OCI-LY1 (cell line): ENCODE measurements around the gene MACROD1.

ENCODE experiments used
- H2AFZ ChIP-seq: fragments of 200-600 bp; sonication (generic), shearing (Covaris generic); 2 replicates; pipeline ENCODE4 v1.6.0; 2014; ENCODE audit warnings: antibody characterized with exemption, mild to moderate bottlenecking, low read length
- H3F3A ChIP-seq: fragments of 200-600 bp; sonication (generic), shearing (Covaris generic); 2 replicates; pipeline ENCODE4 v1.6.0; 2014; ENCODE audit warnings: mild to moderate bottlenecking, antibody characterized with exemption, low read length, moderate library complexity; ENCODE audit not compliant: insufficient read depth
- H3K27ac ChIP-seq: fragments of 200-600 bp; sonication (generic); 2 replicates; pipeline ENCODE4 v1.5.1; 2014; ENCODE audit warnings: low read length, mixed run types, mild to moderate bottlenecking, low read depth; ENCODE audit not compliant: poor library complexity, severe bottlenecking
- H3K27me3 ChIP-seq: fragments of 200-600 bp; sonication (generic); 2 replicates; pipeline ENCODE4 v1.6.0; 2014; ENCODE audit warnings: antibody characterized with exemption, mild to moderate bottlenecking, low read length, moderate library complexity; ENCODE audit not compliant: insufficient read depth
- H3K36me3 ChIP-seq: fragments of 200-600 bp; sonication (generic); 2 replicates; pipeline ENCODE4 v1.6.1; 2014; ENCODE audit warnings: mild to moderate bottlenecking, antibody characterized with exemption, low read length, moderate library complexity, mixed read lengths; ENCODE audit not compliant: insufficient read depth
- H3K4me1 ChIP-seq: fragments of 200-600 bp; sonication (generic); 2 replicates; pipeline ENCODE4 v1.5.1; 2014; ENCODE audit warnings: mild to moderate bottlenecking, low read length, moderate library complexity; ENCODE audit not compliant: insufficient read depth, severe bottlenecking
- H3K4me2 ChIP-seq: fragments of 200-600 bp; sonication (generic), shearing (Covaris generic); 2 replicates; pipeline ENCODE4 v1.6.1; 2014; ENCODE audit warnings: low read length
- H3K4me3 ChIP-seq: fragments of 200-600 bp; sonication (generic); 2 replicates; pipeline ENCODE4 v1.5.1; 2014; ENCODE audit warnings: low read length, low read depth, mild to moderate bottlenecking, mixed read lengths; ENCODE audit not compliant: poor library complexity, severe bottlenecking
- H3K79me2 ChIP-seq: fragments of 200-600 bp; shearing (Covaris generic); 2 replicates; pipeline ENCODE4 v1.6.1; 2016; ENCODE audit warnings: mixed run types, low read length, mixed read lengths; ENCODE audit not compliant: insufficient read depth
- H3K9ac ChIP-seq: fragments of 200-600 bp; sonication (generic), shearing (Covaris generic); 2 replicates; pipeline ENCODE4 v1.6.1; 2014; ENCODE audit warnings: mild to moderate bottlenecking, low read length, mixed read lengths
- H3K9me2 ChIP-seq: fragments of 200-600 bp; sonication (generic), shearing (Covaris generic); 2 replicates; pipeline ENCODE4 v1.6.1; 2014; ENCODE audit warnings: low read depth, mild to moderate bottlenecking, low read length, mixed read lengths
- H3K9me3 ChIP-seq: fragments of 200-600 bp; shearing (Covaris generic); 2 replicates; pipeline ENCODE4 v1.6.1; 2014; ENCODE audit warnings: low read length, mixed read lengths
- H4K20me1 ChIP-seq: fragments of 200-600 bp; sonication (generic), shearing (Covaris generic); 2 replicates; pipeline ENCODE4 v1.6.0; 2016; ENCODE audit warnings: mild to moderate bottlenecking, low read length; ENCODE audit not compliant: insufficient read depth
- CTCF ChIP-seq: fragments of 200-600 bp; sonication (generic), shearing (Covaris generic); IDR thresholded peaks from 2 replicates; pipeline ENCODE4 v1.5.1; 2017; ENCODE audit warnings: mild to moderate bottlenecking, antibody characterized with exemption, low read length, moderate library complexity, mixed read lengths
- EZH2 ChIP-seq: fragments of 200-600 bp; sonication (generic), shearing (Covaris generic); IDR thresholded peaks from 2 replicates; pipeline ENCODE4 v1.8.0; 2017; ENCODE audit warnings: borderline replicate concordance, mixed run types, mild to moderate bottlenecking, antibody characterized with exemption, low read length, moderate library complexity, mixed read lengths

Gene MACROD1

GRCh38 chr11:63991558-63991957, 174.4 kb downstream of the MACROD1 start:
- H3K27ac ChIP-seq = no peak overlapping the region
- peaks cover 66% of the 10 kb centered on the region for H3K36me3 ChIP-seq
- no peaks in the 10 kb centered on the region for H3K27me3 ChIP-seq
- no peaks in the 10 kb centered on the region for H3F3A ChIP-seq
- H3K4me2 ChIP-seq = no peak overlapping the region
- H2AFZ ChIP-seq = no peak overlapping the region
- no peak for TF ChIP-seq EZH2
- no peak for TF ChIP-seq CTCF
- 0 out of 2 replicates have a peak, but pooled peaks cover 10% of the 10 kb centered on the region for H3K79me2 ChIP-seq
- no peaks in the 10 kb centered on the region for H4K20me1 ChIP-seq
- no peak overlapping the region for H3K9ac ChIP-seq
- no peaks in the 10 kb centered on the region for H3K9me3 ChIP-seq
- H3K4me3 ChIP-seq = no peak overlapping the region
- H3K9me2 ChIP-seq = no peaks in the 10 kb centered on the region
- peaks cover 11% of the 10 kb centered on the region for H3K4me1 ChIP-seq

GRCh38 chr11:63986932-63987513, 178.9 kb downstream of the MACROD1 start:
- H2AFZ ChIP-seq = no peak overlapping the region
- H3K4me2 ChIP-seq = peak overlapping the region; percentile 93
- no peaks in the 10 kb centered on the region for H3K9me3 ChIP-seq
- H3K36me3 ChIP-seq = peaks cover 35% of the 10 kb centered on the region
- H3K27ac ChIP-seq = no peak overlapping the region
- H3F3A ChIP-seq = no peaks in the 10 kb centered on the region
- H3K9me2 ChIP-seq = no peaks in the 10 kb centered on the region
- H3K4me3 ChIP-seq = peak overlapping the region; percentile 97
- no peaks in the 10 kb centered on the region for H3K27me3 ChIP-seq
- H3K79me2 ChIP-seq = 0 out of 2 replicates have a peak, but pooled peaks cover 10% of the 10 kb centered on the region
- TF ChIP-seq CTCF = no peak
- TF ChIP-seq EZH2 = no peak
- H4K20me1 ChIP-seq = no peaks in the 10 kb centered on the region
- peak overlapping the region; percentile 98 for H3K9ac ChIP-seq
- peaks cover 31% of the 10 kb centered on the region for H3K4me1 ChIP-seq

- no peaks in the 10 kb centered on the region for H4K20me1 ChIP-seq
- H3K9ac ChIP-seq = peak within 1 kb of the TSS; percentile 98
- peaks cover 28% of the 10 kb centered on the region for H3K36me3 ChIP-seq
- H3K4me2 ChIP-seq = peak within 1 kb of the TSS; percentile 93
- H3K27ac ChIP-seq = peak within 1 kb of the TSS; percentile 61
- no peaks in the 10 kb centered on the region for H3K27me3 ChIP-seq
- peak within 1 kb of the TSS; percentile 5; the same call in 1 of the 2 replicates for H2AFZ ChIP-seq
- H3K9me3 ChIP-seq = no peaks in the 10 kb centered on the region
- peaks cover 37% of the 10 kb centered on the region for H3K4me1 ChIP-seq
- H3K79me2 ChIP-seq = 0 out of 2 replicates have a peak, but pooled peaks cover 10% of the 10 kb centered on the region
- no peak for TF ChIP-seq EZH2
- no peak for TF ChIP-seq CTCF
- H3K9me2 ChIP-seq = no peaks in the 10 kb centered on the region
- peak within 1 kb of the TSS; percentile 97 for H3K4me3 ChIP-seq
- no peaks in the 10 kb centered on the region for H3F3A ChIP-seq
Measured at GRCh38 chr11:63986156-63986931, 179.6 kb downstream of the MACROD1 start, which contains the start of gene OTUB1. Gene OTUB1 (plus strand): TSS chr11:63986438. CDS start chr11:63986457, 19 bp downstream.
